Astrocyte (in vitro differentiated cells and primary cell): ENCODE measurements around the gene EXOSC2. TPM values are rescaled to one million over a fixed set of nuclear protein-coding genes. Genes with fewer than 3 reads are reported as not detected.

Experiments used
- DNase-seq: peaks from one replicate; pipeline ENCODE4 v3.0.0-alpha.2; 2010; ENCODE audit warnings: low read depth
- FAIRE-seq: peaks from 2 replicates; lab custom pipeline; 2011; peaks lifted over from hg19 to GRCh38; lab: Jason Lieb, UNC
- H2AFZ ChIP-seq: 2 replicates; pipeline ENCODE4 v1.6.0; 2012; ENCODE audit warnings: low read depth, low read length, inconsistent platforms
- H3K27ac ChIP-seq: 2 replicates; pipeline ENCODE4 v1.5.1; 2011; ENCODE audit warnings: low read depth, low read length, inconsistent platforms
- H3K27me3 ChIP-seq: 2 replicates; pipeline ENCODE4 v1.6.0; 2011; ENCODE audit warnings: low read length, inconsistent platforms; ENCODE audit not compliant: insufficient read depth
- H3K36me3 ChIP-seq: 2 replicates; pipeline ENCODE4 v1.5.1; 2011; ENCODE audit warnings: low read length, inconsistent platforms; ENCODE audit not compliant: insufficient read depth
- H3K4me1 ChIP-seq: 2 replicates; pipeline ENCODE4 v1.5.1; 2011; ENCODE audit warnings: low read length, inconsistent platforms; ENCODE audit not compliant: insufficient read depth
- H3K4me2 ChIP-seq: 2 replicates; pipeline ENCODE4 v1.6.0; 2012; ENCODE audit warnings: low read length, inconsistent platforms
- H3K4me3 ChIP-seq: 2 replicates; pipeline ENCODE4 v1.5.1; 2011; ENCODE audit warnings: low read depth, mild to moderate bottlenecking, low read length, inconsistent platforms; ENCODE audit not compliant: insufficient read depth
- H3K79me2 ChIP-seq: 2 replicates; pipeline ENCODE4 v1.6.0; 2012; ENCODE audit warnings: mild to moderate bottlenecking, low read length, inconsistent platforms; ENCODE audit not compliant: insufficient read depth
- H3K9ac ChIP-seq: 2 replicates; pipeline ENCODE4 v1.6.0; 2012; ENCODE audit warnings: mild to moderate bottlenecking, low read length, inconsistent platforms
- H3K9me3 ChIP-seq: 2 replicates; pipeline ENCODE4 v1.5.1; 2012; ENCODE audit warnings: low read depth, mild to moderate bottlenecking, low read length, inconsistent platforms; ENCODE audit not compliant: insufficient read depth
- H4K20me1 ChIP-seq: 2 replicates; pipeline ENCODE4 v1.6.0; 2012; ENCODE audit warnings: low read length, inconsistent platforms; ENCODE audit not compliant: insufficient read depth
- H3K27ac Mint-ChIP-seq: one replicate; pipeline ENCODE4 v1.8.0; 2021; ENCODE audit warnings: mild to moderate bottlenecking, mixed read lengths; ENCODE audit not compliant: unreplicated experiment
- H3K27me3 Mint-ChIP-seq: one replicate; pipeline ENCODE4 v1.8.0; 2021; ENCODE audit warnings: low read depth, mixed read lengths; ENCODE audit not compliant: unreplicated experiment
- H3K36me3 Mint-ChIP-seq: one replicate; pipeline ENCODE4 v1.8.0; 2021; ENCODE audit warnings: low read depth, mixed read lengths; ENCODE audit not compliant: unreplicated experiment
- H3K4me1 Mint-ChIP-seq: one replicate; pipeline ENCODE4 v1.8.0; 2021; ENCODE audit warnings: low read depth, mixed read lengths; ENCODE audit not compliant: unreplicated experiment
- H3K4me3 Mint-ChIP-seq: one replicate; pipeline ENCODE4 v1.8.0; 2021; ENCODE audit warnings: mild to moderate bottlenecking, moderate library complexity, mixed read lengths; ENCODE audit not compliant: unreplicated experiment
- H3K9me3 Mint-ChIP-seq: one replicate; pipeline ENCODE4 v1.8.0; 2021; ENCODE audit warnings: mild to moderate bottlenecking, mixed read lengths; ENCODE audit not compliant: unreplicated experiment
- CTCF ChIP-seq: IDR thresholded peaks from 2 replicates; pipeline ENCODE4 v1.5.1; 2011; ENCODE audit warnings: low read depth, mild to moderate bottlenecking, inconsistent platforms, low read length, moderate library complexity; ENCODE audit not compliant: insufficient read depth
- EZH2 ChIP-seq: IDR thresholded peaks from 2 replicates; pipeline ENCODE4 v1.6.1; 2012; ENCODE audit warnings: mild to moderate bottlenecking, low read length, inconsistent platforms; ENCODE audit not compliant: insufficient read depth
- total RNA-seq: library from RNA; stranded (reverse); gene quantifications from 2 replicates; pipeline ENCODE4 v1.2.1, GENCODE V29; 2021

Gene EXOSC2
- total RNA-seq, 1 donor from 2014 or later: 28.1 TPM

DNA sequence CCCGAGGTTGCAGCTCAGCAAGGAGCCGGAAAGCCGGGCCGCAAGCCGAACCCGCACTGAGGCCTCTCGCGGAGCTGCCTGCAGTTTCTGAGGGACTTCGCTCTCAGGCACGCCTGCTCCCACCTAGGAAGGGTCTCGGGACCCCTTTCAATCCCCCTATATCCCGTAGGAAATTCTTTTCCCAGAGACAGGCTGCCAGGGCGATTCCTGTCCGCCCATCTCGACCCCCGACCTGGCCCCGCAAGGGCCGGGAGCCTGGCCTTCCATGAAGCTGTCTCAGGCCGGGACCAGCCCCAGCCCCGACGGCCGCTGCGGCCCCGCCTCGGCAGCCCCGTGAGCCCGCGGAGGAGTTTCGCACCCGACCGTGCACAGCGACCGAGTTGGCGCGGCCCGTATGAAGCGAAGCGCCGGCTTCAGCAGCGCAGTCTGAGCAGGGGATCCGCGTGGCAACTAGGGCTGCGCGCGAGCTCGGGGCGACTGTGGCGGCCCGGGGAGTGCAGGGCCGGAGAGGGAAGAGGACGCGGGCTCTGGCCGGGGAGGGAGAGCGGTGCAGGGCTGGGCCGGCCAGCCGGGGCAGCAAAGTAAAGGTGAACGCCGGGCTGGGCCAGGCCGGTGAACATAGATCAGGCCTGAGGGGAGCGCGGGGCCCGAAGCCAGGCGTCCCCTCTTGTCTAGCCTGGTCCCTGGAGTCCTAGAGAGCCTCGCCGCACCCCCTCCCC, 30.2 kb upstream of the EXOSC2 start:
- H3K9me3 ChIP-seq: peaks cover 5% of the 10 kb centered on the region

GRCh38 chr9:130663977-130664250, 29.7 kb upstream of the EXOSC2 start:
- Mint-ChIP-seq H3K27ac (no peak overlapping the region), H3K27me3 (peaks cover 51% of the 10 kb centered on the region), H3K36me3 (no peaks in the 10 kb centered on the region), H3K4me1 (no peaks in the 10 kb centered on the region), H3K4me3 (no peak overlapping the region), H3K9me3 (peaks cover 5% of the 10 kb centered on the region)
- Histone ChIP-seq H3K79me2 (no peaks in the 10 kb centered on the region), H3K36me3 (no peaks in the 10 kb centered on the region), H4K20me1 (peaks cover 26% of the 10 kb centered on the region), H3K27me3 (peaks cover 69% of the 10 kb centered on the region), H3K9ac (no peak overlapping the region), H3K4me1 (no peaks in the 10 kb centered on the region), H3K9me3 (peaks cover 5% of the 10 kb centered on the region), H3K27ac (no peak overlapping the region), H3K4me3 (no peak overlapping the region), H3K4me2 (no peak overlapping the region), H2AFZ (no peak overlapping the region)
- TF ChIP-seq CTCF (no peak), EZH2 (no peak)
- FAIRE-seq (no peak), DNase-seq (no peak)

More for the DNA sequence above, 30.2 kb upstream of the EXOSC2 start:
- Mint-ChIP-seq H3K27me3 (peaks cover 52% of the 10 kb centered on the region), H3K36me3 (no peaks in the 10 kb centered on the region), H3K4me1 (no peaks in the 10 kb centered on the region), H3K27ac (no peak overlapping the region), H3K4me3 (no peak overlapping the region), H3K9me3 (peaks cover 6% of the 10 kb centered on the region)
- Histone ChIP-seq H4K20me1 (peaks cover 26% of the 10 kb centered on the region), H3K4me2 (no peak overlapping the region), H3K36me3 (no peaks in the 10 kb centered on the region), H3K4me3 (no peak overlapping the region), H3K27ac (no peak overlapping the region), H2AFZ (no peak overlapping the region), H3K9ac (no peak overlapping the region), H3K27me3 (peaks cover 74% of the 10 kb centered on the region), H3K79me2 (no peaks in the 10 kb centered on the region), H3K4me1 (no peaks in the 10 kb centered on the region)
- DNase-seq: no peak
- peak; percentile 98 for TF ChIP-seq EZH2
- TF ChIP-seq CTCF: no peak
- no peak for FAIRE-seq

- no peak within 1 kb of the TSS for H3K27ac ChIP-seq
- H3K4me3 ChIP-seq: no peak within 1 kb of the TSS
- no peaks in the 10 kb centered on the region for H3K4me1 ChIP-seq
- H3K27me3 ChIP-seq: peaks cover 65% of the 10 kb centered on the region
- no peak for TF ChIP-seq CTCF
- peak; percentile 63 for TF ChIP-seq EZH2
- H2AFZ ChIP-seq: no peak within 1 kb of the TSS
- H3K36me3 Mint-ChIP-seq: no peaks in the 10 kb centered on the region
- FAIRE-seq (no peak), DNase-seq (no peak)
- peaks cover 3% of the 10 kb centered on the region for H3K9me3 Mint-ChIP-seq
- H3K27ac Mint-ChIP-seq: peak within 1 kb of the TSS; percentile 75
- H4K20me1 ChIP-seq: peaks cover 26% of the 10 kb centered on the region
- H3K27me3 Mint-ChIP-seq: peaks cover 50% of the 10 kb centered on the region
- H3K4me1 Mint-ChIP-seq: no peaks in the 10 kb centered on the region
- H3K36me3 ChIP-seq: no peaks in the 10 kb centered on the region
- no peak within 1 kb of the TSS for H3K9ac ChIP-seq
- H3K9me3 ChIP-seq: peaks cover 5% of the 10 kb centered on the region
- no peaks in the 10 kb centered on the region for H3K79me2 ChIP-seq
- no peak within 1 kb of the TSS for H3K4me3 Mint-ChIP-seq
- H3K4me2 ChIP-seq: no peak within 1 kb of the TSS
Observed at GRCh38 chr9:130664251-130665028, 29.1 kb upstream of the EXOSC2 start, which contains the start of gene PRDM12. Gene PRDM12 (plus strand): TSS chr9:130664594. CDS start chr9:130664654, 60 bp downstream.
